Glutamatergic neuron (in vitro differentiated cells): ENCODE measurements around the gene CHCHD5. TPM values are rescaled to one million over a fixed set of nuclear protein-coding genes. Genes with fewer than 3 reads are reported as not detected.
"Not testable (repeated sequence)": the region's sequence is repeated elsewhere in the genome, so short reads cannot be mapped to it uniquely, and the experiment has no call there.

Experiments used
- DNase-seq: peaks from one replicate; pipeline ENCODE4 v3.0.0; 2022
- H3K27ac Mint-ChIP-seq: one replicate; pipeline ENCODE4 v1.8.0; 2020; ENCODE audit warnings: mild to moderate bottlenecking, mixed read lengths, inconsistent platforms; ENCODE audit not compliant: unreplicated experiment
- H3K27me3 Mint-ChIP-seq: one replicate; pipeline ENCODE4 v1.8.0; 2020; ENCODE audit warnings: mild to moderate bottlenecking, moderate library complexity, mixed read lengths, inconsistent platforms; ENCODE audit not compliant: unreplicated experiment
- H3K36me3 Mint-ChIP-seq: one replicate; pipeline ENCODE4 v1.8.0; 2020; ENCODE audit warnings: mild to moderate bottlenecking, mixed read lengths, inconsistent platforms; ENCODE audit not compliant: unreplicated experiment
- H3K4me1 Mint-ChIP-seq: one replicate; pipeline ENCODE4 v1.8.0; 2020; ENCODE audit warnings: mild to moderate bottlenecking, low read depth, mixed read lengths, inconsistent platforms; ENCODE audit not compliant: unreplicated experiment
- H3K4me3 Mint-ChIP-seq: one replicate; pipeline ENCODE4 v1.8.0; 2020; ENCODE audit warnings: mild to moderate bottlenecking, mixed read lengths, inconsistent platforms; ENCODE audit not compliant: unreplicated experiment
- H3K9me3 Mint-ChIP-seq: one replicate; pipeline ENCODE4 v1.8.0; 2020; ENCODE audit warnings: mild to moderate bottlenecking, moderate library complexity, mixed read lengths, inconsistent platforms; ENCODE audit not compliant: unreplicated experiment
- total RNA-seq: library from RNA; stranded (reverse); fragmentation: NEBNext Ultra II Directional; extraction: Animal tissue kit (Norgen Biotek cat#: 25700); gene quantifications from one replicate; pipeline ENCODE4 v1.2.1, GENCODE V29; 2021; ENCODE audit not compliant: unreplicated experiment
- TF ChIP-seq, protein P1 (sequence below): fragments of 200-600 bp; sonication (generic); IDR thresholded peaks from one replicate; pipeline ENCODE4 v1.5.0; 2021; ENCODE audit not compliant: partially characterized antibody, unreplicated experiment

The CHCHD5 gene
- total RNA-seq, 1 donor from 2014 or later: 24.4 TPM

DNA sequence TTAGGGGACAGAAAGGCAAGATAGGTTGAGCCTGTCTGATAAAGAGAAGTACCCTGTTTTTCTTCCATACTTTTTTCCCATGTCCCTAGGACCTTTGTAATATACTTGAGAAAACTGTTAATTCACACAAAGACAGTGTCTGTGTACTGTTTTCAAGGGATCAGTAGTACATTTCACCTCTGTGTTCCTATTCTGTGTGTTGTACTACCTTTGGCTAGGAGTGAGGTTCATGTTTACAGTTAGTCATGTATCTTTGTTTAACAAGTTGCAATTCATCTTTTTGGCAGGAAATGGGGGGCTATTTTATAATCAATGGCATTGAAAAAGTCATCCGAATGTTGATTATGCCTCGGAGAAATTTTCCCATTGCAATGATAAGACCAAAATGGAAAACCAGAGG lies 35.4 kb upstream of the CHCHD5 start:
- Mint-ChIP-seq H3K4me3 (no peak overlapping the region), H3K36me3 (no peaks in the 10 kb centered on the region), H3K27me3 (no peaks in the 10 kb centered on the region), H3K9me3 (no peaks in the 10 kb centered on the region), H3K4me1 (no peaks in the 10 kb centered on the region), H3K27ac (no peak overlapping the region)
- TF ChIP-seq, protein P1, sequence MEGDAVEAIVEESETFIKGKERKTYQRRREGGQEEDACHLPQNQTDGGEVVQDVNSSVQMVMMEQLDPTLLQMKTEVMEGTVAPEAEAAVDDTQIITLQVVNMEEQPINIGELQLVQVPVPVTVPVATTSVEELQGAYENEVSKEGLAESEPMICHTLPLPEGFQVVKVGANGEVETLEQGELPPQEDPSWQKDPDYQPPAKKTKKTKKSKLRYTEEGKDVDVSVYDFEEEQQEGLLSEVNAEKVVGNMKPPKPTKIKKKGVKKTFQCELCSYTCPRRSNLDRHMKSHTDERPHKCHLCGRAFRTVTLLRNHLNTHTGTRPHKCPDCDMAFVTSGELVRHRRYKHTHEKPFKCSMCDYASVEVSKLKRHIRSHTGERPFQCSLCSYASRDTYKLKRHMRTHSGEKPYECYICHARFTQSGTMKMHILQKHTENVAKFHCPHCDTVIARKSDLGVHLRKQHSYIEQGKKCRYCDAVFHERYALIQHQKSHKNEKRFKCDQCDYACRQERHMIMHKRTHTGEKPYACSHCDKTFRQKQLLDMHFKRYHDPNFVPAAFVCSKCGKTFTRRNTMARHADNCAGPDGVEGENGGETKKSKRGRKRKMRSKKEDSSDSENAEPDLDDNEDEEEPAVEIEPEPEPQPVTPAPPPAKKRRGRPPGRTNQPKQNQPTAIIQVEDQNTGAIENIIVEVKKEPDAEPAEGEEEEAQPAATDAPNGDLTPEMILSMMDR: no peak
- no peak for DNase-seq

DNA sequence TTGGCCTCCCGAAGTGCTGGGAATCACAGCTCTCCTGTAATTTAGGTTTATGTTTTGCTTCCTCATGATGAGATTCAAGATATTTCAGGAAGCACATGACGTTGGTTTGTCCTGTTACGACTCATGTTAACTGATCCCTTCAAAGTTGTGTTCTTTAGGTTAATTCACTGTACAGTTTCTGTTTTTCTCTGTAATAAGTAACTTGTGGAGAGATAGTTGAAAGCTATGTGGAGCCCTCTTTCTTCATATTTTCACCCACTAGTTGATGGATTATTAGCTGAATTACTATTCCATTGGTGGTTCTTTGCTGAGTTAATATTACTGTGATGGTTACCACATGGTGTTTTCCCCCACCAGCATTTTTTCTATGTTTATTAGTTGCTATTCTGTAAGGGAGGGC lies 18.3 kb upstream of the CHCHD5 start:
- Mint-ChIP-seq H3K9me3 (no peaks in the 10 kb centered on the region), H3K36me3 (no peaks in the 10 kb centered on the region), H3K27ac (no peak overlapping the region), H3K4me1 (no peaks in the 10 kb centered on the region), H3K27me3 (no peaks in the 10 kb centered on the region), H3K4me3 (no peak overlapping the region)
- no peak for DNase-seq
- TF ChIP-seq, protein P1: no peak

GRCh38 chr2:112566508-112566907 lies 17.9 kb upstream of the CHCHD5 start:
- H3K27ac Mint-ChIP-seq, DNase-seq, H3K36me3 Mint-ChIP-seq, H3K27me3 Mint-ChIP-seq, H3K4me3 Mint-ChIP-seq, H3K9me3 Mint-ChIP-seq, H3K4me1 Mint-ChIP-seq: not testable (repeated sequence)

DNA sequence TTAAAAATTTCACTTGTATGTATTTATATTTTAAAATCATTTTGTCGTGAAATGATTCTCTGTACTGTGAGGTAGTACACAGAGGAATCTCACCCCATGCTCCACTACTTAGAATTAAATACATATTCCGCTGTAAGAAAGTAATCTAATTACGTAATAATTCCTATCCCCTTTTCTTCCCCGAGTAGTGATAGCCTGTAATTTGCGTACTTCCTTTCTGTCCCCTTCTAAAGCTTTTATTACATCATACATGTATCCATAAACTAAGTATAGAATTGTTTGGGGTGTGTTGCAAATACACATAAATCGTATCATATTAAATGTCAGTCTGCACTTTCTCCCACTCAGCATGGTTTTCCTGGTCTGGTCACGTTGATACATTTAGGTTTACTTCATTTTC lies 12.4 kb upstream of the CHCHD5 start:
- Mint-ChIP-seq H3K9me3 (no peaks in the 10 kb centered on the region), H3K27ac (no peak overlapping the region), H3K36me3 (no peaks in the 10 kb centered on the region), H3K27me3 (no peaks in the 10 kb centered on the region), H3K4me1 (no peaks in the 10 kb centered on the region), H3K4me3 (no peak overlapping the region)
- DNase-seq: no peak
- TF ChIP-seq, protein P1: no peak

DNA sequence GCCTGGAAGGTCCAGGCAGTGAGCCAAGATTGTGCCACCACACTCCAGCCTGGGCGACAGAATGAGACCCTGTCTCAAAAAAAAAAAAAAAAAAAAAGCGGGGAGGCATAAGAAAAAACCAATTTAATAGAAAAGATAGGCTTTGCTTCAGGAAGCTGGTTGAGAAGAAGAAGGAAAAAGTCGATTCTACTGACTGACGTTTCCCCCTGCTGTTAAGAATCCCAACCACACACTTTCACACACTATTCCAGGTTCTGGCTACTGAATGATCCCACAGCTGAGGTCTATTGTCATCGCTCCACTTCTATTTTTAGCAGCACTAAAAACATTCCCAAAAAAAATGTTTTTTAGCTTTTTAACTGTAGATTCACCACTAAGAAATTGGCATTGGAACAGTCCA lies 6.7 kb upstream of the CHCHD5 start:
- H3K4me1 Mint-ChIP-seq: no peaks in the 10 kb centered on the region
- H3K27ac Mint-ChIP-seq: no peak overlapping the region
- H3K27me3 Mint-ChIP-seq: no peaks in the 10 kb centered on the region
- no peak overlapping the region for H3K4me3 Mint-ChIP-seq
- no peak for DNase-seq
- no peaks in the 10 kb centered on the region for H3K36me3 Mint-ChIP-seq
- TF ChIP-seq, protein P1: no peak
- no peaks in the 10 kb centered on the region for H3K9me3 Mint-ChIP-seq

- DNase-seq: no peak
- no peak overlapping the region for H3K4me3 Mint-ChIP-seq
- H3K27me3 Mint-ChIP-seq: peaks cover 2% of the 10 kb centered on the region
- peaks cover 4% of the 10 kb centered on the region for H3K4me1 Mint-ChIP-seq
- no peaks in the 10 kb centered on the region for H3K36me3 Mint-ChIP-seq
- TF ChIP-seq, protein P1: no peak
- H3K9me3 Mint-ChIP-seq: peaks cover 2% of the 10 kb centered on the region
- H3K27ac Mint-ChIP-seq: no peak overlapping the region
These were observed 5.2 kb upstream of the CHCHD5 start for GRCh38 chr2:112579241-112579640.
